HPDE6-E6E7 (cell line): Measurements from ENCODE around the gene CLEC18C.
"Not testable (repeated sequence)": the region's sequence is repeated elsewhere in the genome, so short reads cannot be mapped to it uniquely, and the experiment has no call there.

Source experiments
- DNase-seq: peaks from one replicate; pipeline ENCODE4 v3.0.0; 2011; ENCODE audit warnings: missing footprints; ENCODE audit errors: extremely low spot score

Gene CLEC18C

DNA sequence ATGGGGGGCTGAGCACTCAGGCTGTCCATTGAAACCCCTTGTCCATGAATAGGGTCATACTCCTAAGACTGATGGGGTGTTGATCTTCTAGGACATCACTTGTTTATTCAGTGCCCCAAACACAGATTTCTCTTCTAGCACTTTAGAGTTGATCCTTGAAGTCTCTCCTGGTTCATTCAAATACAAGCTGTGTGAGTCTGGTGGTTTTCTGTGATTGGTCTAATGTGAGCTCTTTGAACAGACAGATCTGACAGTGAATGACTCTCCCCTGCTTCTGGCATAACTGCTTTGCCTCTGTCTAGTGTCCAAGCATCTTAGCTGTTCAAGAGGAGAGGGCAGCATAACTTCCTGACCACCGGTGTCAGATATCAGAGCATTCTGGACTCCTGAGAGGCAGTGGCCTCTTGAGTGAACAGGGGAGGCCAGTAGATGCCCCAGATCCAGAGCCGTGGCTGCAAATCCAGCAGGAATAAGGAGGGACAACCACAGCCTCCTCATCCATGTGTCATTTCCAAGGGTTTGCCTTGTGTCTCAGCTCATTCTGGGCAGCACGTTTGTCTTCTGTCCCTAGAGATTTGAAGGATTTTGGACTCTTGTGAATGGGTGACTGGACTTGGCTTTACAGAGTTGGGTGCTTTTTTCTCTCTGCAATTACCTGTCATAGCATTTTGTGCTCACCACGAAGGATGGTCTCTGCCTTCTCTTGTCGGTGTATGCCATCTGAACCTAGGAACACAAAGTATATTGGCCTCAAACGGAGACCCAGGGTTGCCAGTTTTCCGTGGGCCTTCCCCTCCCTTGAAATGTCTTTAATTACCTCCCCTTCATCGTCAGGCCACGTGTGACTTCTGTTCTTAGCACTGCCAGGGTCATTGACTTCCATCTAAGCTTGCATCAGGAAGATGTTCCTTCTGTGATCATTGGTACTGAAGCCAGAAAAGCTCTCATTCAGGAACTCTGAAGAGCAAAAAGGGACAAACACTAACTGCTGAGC lies 13.9 kb upstream of the CLEC18C start:
- DNase-seq = no peak

DNA sequence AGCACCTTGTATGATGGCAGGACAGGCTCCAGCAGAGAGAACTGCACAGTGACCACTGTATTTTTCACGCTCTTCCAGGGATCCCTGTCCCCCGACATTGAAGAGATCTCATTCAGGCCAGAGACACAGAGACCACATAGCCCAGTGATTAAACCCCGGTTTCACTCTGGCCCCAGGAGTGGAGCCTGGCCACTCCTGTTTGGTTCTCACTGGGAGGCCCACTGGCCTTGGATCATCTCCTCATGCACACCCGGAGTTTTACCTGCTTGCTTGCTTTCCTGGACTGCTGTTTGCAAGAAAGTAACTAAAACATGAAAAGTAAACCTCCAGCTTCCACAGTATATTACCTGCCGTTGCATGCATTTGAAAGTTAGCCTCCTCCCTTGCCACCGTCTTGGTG lies 13.2 kb upstream of the CLEC18C start:
- no peak for DNase-seq

GRCh38 chr16:70160821-70161220 lies 12.8 kb upstream of the CLEC18C start:
- DNase-seq = no peak

- DNase-seq = no peak
These were observed 12.2 kb upstream of the CLEC18C start for GRCh38 chr16:70161350-70161749.

- peak; percentile 97 for DNase-seq
These were observed 11.5 kb upstream of the CLEC18C start for GRCh38 chr16:70162041-70162451.

- no peak for DNase-seq
These were observed 10.0 kb upstream of the CLEC18C start for GRCh38 chr16:70163596-70163995.

DNA sequence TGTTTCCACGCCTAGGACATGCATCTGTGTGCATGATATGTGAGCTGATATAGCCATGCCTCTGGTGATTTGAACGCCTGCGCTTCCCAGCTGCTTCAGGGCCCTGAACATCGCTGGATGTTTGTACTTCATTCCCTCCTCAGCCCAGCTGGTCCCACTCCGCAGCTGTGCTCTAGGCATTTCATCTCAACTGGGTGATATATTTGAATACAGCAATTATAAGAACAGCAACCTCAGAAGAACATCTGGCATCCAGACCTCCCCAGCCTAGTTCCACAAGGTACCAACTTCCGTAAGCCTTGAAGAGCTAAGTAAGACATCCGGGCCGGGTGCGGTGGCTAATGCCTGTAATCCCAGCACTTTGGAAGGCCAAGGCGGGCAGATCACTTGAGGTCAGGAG lies 6.9 kb upstream of the CLEC18C start:
- not testable (repeated sequence) for DNase-seq

GRCh38 chr16:70173916-70174315 lies 329 bp downstream of the CLEC18C start:
- DNase-seq = not testable (repeated sequence)

GRCh38 chr16:70174387-70174932 lies 873 bp downstream of the CLEC18C start:
- not testable (repeated sequence) for DNase-seq

DNA sequence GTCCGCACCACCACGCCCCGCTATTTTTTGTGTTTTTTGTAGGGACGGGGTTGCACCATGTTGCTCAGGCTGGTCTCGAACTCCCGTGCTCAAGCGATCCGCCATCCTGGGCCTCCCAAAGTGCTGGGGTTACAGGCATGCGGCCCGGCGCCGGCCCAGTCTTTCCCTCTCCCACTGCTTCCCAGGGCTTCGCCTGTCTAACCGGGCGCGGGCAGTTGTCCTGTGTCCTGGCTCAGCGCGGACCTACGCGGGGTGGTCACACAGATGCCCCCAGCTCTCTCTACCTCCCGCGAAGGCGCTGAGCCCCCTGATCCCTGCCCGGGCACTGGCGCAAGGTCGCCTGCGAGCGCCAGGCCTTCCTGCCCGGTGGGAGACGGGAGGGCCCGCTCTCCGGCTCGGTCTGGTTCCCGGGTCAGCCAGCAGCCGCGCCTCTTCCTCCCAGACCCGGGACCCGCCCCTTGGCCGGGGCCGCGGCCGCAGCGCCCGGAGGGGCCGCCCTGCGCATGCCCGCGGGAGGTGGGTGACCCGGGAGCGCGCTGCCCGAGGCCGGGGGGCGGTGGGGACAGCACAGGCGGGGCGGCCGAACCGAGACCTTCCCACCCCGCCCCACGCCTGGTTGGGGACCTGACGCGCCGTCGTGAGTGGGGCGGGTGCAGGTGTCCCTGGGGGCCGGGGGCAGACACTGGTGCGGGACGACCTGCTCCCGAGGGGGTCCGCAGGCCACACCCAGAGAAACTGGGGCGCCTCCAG lies 14.4 kb downstream of the CLEC18C start:
- DNase-seq = not testable (repeated sequence)

DNA sequence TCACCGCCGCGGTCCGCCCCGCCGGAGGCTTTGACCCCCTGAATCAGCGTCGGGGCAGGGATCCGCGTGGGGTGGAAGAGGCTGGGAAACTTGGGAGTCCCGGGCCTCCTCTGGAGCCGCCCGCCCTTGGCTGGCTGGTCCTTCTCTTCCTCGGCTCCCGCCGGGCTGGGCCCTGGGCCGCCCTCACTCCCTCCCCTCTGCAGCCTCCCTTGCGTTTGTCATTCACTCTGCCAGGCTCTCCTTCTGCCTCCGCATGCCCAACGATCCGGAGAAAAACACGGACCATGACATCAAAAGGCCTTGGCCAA lies 15.0 kb downstream of the CLEC18C start:
- DNase-seq = not testable (repeated sequence)

DNA sequence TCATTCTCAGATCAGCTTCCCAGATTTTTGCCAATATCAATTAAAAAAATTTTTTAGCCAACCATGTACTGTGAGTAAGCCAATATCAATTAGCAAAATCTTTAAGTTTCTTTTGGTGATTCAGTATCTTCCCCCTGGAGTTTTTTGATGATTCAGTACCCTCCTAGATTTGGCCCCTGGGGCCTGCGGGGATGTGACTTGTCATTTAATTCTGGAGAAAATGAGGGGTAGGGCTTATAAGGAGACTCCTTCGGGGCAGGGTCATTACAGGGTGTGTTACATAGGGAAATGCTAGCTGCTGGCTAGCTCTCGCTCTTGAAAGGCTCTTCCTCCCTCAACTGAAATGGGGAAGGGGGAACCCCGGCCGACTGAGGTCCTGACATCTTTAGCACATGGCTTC lies 17.0 kb downstream of the CLEC18C start:
- not testable (repeated sequence) for DNase-seq

DNA sequence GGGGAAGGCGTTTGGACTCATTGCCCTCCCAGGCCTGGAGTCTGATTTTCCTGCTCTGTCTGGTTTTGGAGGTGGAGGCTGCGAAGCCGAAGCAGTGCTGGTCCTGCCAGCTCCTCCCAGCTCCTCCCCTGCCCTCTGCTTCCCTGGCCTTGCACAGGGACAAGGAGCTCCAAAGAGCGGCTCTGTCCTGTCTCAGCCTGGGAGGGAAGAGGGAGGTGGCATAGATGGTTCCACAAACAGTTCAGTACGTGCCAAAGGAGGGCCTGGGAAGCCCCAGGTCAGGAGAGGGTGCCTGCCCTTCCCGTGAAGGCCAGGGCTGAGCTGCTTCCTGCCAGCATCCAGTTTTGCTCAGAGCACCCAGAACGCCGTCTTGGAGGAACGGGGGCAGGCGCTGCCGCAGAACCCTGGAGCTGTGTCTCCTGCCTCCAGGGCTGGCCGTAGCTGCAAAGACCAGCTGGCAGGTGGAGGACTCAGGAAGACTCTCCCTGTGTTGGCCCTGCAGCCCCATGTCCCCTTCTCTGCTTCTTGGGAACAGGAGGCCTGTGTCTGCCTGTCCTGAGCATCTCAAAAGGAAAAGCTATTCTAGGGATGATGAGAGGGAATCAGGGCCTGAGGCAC lies 23.2 kb downstream of the CLEC18C start:
- not testable (repeated sequence) for DNase-seq

- not testable (repeated sequence) for DNase-seq
These were observed 24.0 kb downstream of the CLEC18C start for GRCh38 chr16:70197611-70198010.

- not testable (repeated sequence) for DNase-seq
These were observed 24.6 kb downstream of the CLEC18C start for GRCh38 chr16:70198230-70198629.

DNA sequence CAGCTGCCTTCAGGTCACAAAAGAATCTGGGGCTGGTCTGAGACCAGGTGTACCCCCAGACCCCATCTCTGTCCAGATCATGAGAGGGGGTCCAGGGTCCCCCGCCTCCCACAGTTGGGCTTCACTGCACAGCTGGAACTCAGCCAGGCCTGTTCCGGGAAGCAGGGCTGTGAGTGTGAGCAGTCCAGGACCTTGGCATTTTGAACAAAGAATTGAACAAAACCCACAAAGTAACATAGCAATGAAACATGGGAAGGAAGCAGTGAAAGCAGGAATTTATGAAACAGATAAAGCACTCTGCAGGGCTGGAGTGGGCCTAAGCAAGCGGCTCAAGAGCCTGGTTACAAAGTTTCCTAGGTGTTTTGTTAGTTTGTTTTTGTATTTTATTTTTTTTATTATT lies 25.1 kb downstream of the CLEC18C start:
- DNase-seq = not testable (repeated sequence)

DNA sequence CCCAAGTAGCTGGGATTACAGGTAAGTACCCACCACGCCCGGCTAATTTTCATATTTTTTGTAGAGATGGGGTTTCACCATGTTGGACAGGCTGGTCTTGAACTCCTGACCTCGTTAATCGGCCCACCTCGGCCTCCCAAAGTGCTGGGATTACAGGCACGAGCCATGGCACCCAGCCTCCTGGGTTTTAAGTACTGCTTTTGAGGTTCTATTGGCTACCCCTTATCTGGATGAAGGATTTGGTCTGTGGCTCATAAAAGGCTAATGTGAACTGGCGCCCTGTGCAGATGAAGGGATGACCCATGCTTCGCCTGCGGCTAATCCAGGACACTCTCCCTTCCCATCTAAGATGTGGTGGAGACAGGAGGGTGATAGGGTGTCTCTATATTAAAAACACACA lies 25.6 kb downstream of the CLEC18C start:
- DNase-seq = not testable (repeated sequence)

DNA sequence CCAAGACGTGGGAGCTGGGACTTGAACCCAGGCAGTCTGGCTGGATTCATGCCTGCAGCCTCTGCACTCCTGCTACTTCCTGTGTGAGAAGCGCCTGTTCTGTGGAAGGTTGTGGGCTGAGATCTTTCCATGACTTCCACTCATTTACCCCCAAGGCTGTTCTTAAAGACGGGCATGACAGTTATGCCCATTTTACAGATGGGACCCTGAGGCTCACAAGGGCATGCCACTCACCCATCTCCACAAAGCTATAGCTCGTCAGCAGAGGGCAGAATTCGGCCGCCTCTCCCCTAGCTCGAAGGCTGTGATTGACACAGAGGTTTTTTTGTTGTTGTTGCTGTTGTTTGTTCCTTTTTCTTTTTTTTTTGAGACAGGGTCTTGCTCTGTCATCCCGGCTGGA lies 26.5 kb downstream of the CLEC18C start:
- not testable (repeated sequence) for DNase-seq

GRCh38 chr16:70203508-70203907 lies 29.9 kb downstream of the CLEC18C start:
- DNase-seq = not testable (repeated sequence)

GRCh38 chr16:70204010-70204409 lies 30.4 kb downstream of the CLEC18C start:
- not testable (repeated sequence) for DNase-seq

GRCh38 chr16:70204668-70205405 lies 31.2 kb downstream of the CLEC18C start:
- not testable (repeated sequence) for DNase-seq
